GM18505 (cell line): ENCODE measurements around the gene ADAMTS12.

ENCODE experiments used
- ATAC-seq: cut with Tn5 transposase; IDR thresholded peaks from one replicate; pipeline ENCODE4 v1.9.1; 2021; ENCODE audit not compliant: unreplicated experiment
- POLR2A ChIP-seq: IDR thresholded peaks from 4 replicates; pipeline ENCODE4 v1.6.1; 2011; ENCODE audit warnings: borderline replicate concordance; ENCODE audit not compliant: insufficient read depth, insufficient read length; ENCODE audit errors: extremely low read depth

Gene ADAMTS12, protein sequence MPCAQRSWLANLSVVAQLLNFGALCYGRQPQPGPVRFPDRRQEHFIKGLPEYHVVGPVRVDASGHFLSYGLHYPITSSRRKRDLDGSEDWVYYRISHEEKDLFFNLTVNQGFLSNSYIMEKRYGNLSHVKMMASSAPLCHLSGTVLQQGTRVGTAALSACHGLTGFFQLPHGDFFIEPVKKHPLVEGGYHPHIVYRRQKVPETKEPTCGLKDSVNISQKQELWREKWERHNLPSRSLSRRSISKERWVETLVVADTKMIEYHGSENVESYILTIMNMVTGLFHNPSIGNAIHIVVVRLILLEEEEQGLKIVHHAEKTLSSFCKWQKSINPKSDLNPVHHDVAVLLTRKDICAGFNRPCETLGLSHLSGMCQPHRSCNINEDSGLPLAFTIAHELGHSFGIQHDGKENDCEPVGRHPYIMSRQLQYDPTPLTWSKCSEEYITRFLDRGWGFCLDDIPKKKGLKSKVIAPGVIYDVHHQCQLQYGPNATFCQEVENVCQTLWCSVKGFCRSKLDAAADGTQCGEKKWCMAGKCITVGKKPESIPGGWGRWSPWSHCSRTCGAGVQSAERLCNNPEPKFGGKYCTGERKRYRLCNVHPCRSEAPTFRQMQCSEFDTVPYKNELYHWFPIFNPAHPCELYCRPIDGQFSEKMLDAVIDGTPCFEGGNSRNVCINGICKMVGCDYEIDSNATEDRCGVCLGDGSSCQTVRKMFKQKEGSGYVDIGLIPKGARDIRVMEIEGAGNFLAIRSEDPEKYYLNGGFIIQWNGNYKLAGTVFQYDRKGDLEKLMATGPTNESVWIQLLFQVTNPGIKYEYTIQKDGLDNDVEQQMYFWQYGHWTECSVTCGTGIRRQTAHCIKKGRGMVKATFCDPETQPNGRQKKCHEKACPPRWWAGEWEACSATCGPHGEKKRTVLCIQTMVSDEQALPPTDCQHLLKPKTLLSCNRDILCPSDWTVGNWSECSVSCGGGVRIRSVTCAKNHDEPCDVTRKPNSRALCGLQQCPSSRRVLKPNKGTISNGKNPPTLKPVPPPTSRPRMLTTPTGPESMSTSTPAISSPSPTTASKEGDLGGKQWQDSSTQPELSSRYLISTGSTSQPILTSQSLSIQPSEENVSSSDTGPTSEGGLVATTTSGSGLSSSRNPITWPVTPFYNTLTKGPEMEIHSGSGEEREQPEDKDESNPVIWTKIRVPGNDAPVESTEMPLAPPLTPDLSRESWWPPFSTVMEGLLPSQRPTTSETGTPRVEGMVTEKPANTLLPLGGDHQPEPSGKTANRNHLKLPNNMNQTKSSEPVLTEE (N-terminal part only)

DNA sequence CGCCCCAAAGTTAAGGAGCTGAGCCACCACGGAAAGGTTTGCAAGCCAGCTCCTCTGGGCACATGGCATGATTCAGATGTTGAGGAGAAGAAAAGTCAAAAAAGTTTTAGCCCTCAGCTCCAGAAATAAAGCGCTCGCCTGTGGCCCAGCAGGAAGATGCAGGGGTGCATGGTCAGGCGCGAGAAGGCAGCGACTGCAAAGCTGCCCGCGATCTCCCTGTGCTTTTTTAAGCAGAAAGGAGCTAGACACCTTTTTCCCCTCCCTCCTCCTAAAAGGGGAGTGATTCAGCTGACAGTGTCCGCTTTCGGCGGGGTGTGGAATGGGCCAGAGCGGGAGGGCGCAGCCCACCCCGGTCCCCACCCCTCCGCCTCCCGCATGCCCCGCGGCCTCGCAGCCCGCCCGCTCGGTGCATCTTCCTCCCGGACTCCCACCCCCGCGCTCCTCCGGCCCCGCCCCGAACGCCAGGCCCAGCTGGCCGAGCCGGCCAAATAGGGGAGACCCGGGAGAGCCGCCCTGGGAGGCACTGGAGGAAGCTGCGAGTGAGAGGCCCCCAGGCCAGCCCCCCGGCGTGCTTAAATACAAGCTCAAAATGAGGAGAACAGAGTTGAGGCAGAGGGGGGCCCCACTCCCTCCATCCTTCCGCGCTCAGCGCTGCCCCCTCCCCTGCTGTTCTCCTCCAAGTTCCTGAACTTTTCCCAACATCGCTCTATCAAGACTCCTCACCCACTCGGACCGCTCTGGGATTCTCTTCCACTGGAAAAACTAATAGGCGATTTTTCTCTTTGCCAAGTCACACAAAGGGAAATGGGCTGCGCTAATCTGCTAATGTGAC lies at the start of gene ADAMTS12:
Gene ADAMTS12, minus strand, starts transcription at position 203 of the 832 bp plus-strand sequence. Its CDS starts 134 bp downstream, at position 69.
- no peak for ATAC-seq
- no peak for TF ChIP-seq POLR2A

DNA sequence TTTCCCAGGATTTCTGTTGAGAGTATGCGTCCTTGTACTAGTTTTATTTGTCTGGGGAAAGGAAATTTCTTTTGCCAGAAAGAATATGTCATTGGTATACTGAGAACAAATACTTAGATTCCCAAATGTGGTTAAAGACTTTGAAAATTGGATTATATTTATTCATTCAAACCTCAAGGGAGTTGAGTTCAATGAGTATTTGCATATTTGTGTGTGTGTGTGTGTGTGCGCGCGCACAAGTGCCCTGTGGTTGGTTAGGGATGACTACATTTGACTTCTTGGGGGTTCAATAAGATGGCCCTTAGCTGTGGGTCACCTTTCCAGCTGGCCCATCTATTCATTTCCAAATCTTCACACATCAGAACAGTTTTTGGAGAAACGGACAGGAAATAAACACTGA lies 49.3 kb upstream of the ADAMTS12 start:
- TF ChIP-seq POLR2A = no peak
- no peak for ATAC-seq

DNA sequence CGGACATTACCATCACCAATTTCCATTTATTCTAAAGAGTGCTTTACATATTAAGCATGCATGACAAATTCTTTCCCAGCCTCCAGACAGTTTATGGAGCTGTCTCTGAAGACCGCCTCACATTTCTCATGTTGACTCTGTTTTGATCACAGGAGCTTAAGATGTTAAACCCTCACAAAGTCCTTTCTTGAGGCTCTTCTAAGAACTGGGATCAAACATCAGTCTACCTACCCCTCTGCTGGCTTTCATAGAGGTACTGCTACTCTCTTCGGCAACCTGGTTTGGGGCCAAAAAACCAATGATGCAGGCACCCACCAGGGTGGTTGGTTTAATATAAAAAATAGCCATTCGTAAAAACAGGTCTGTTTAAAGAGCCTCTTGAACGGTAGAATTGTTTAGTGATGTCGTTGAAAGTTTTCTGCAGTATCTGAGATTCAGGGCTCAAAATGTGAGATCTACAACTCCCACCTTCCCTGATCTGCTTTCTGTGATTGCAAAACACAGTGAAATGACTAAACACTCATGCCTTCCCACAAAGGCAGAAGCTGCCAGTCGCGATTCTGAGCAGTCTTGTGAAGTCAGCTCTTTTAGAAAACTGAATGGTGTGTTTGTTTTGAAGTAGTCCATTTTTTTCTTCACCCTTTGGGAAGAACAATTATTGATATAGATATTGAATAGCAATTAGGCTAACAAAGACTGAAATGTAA lies 47.9 kb upstream of the ADAMTS12 start:
- TF ChIP-seq POLR2A = no peak
- no peak for ATAC-seq

DNA sequence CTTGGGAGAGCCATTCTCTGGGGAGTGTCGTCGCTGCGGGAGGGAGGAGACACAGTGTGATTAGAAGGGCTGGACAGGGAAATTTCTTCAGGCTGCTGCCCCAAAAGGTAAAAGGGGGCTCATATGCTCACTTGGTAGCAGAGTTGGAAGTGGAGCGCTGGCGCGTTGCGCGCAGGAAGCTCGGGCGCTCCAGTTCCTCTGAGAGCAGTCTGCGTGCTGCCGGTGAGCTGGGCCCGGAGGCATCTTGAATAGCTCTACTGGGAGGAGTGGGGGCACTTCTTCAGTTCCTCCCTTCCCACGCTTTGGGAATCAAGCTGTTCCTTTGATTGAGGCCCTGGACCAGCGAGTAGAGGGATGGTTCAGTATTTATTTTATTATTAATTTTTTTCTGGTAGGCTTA lies 47.1 kb upstream of the ADAMTS12 start:
- ATAC-seq = no peak
- TF ChIP-seq POLR2A = no peak

DNA sequence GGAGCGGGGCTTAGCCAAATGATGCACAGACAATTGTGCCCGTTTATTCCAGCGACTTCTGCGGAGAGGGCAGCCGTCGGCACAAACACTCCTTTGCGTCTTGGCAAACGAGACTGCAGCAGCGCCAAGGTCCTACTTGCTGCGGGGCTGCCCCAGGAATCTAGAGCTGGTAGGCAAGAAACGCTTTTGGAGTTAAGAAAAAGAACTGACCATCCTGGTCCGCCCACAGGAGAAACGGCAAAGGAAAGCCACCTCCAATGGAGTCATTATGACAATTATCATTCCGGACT lies 46.7 kb upstream of the ADAMTS12 start:
- no peak for TF ChIP-seq POLR2A
- ATAC-seq = no peak

DNA sequence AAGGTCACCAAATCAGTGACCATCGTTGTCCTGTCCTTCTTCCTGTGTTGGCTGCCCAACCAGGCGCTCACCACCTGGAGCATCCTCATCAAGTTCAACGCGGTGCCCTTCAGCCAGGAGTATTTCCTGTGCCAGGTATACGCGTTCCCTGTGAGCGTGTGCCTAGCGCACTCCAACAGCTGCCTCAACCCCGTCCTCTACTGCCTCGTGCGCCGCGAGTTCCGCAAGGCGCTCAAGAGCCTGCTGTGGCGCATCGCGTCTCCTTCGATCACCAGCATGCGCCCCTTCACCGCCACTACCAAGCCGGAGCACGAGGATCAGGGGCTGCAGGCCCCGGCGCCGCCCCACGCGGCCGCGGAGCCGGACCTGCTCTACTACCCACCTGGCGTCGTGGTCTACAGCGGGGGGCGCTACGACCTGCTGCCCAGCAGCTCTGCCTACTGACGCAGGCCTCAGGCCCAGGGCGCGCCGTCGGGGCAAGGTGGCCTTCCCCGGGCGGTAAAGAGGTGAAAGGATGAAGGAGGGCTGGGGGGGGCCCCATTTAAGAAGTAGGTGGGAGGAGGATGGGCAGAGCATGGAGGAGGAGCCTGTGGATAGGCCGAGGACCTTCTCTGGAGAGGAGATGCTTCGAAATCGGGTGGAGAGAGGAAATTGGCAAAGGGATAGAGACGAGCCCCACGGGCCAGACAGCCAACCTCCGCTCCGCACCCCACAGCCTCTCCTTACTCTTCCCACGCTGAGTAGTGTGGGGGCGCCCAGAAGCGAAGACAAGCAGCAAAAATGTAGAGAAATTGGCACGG lies 46.1 kb upstream of the ADAMTS12 start:
- no peak for TF ChIP-seq POLR2A
- ATAC-seq = no peak

DNA sequence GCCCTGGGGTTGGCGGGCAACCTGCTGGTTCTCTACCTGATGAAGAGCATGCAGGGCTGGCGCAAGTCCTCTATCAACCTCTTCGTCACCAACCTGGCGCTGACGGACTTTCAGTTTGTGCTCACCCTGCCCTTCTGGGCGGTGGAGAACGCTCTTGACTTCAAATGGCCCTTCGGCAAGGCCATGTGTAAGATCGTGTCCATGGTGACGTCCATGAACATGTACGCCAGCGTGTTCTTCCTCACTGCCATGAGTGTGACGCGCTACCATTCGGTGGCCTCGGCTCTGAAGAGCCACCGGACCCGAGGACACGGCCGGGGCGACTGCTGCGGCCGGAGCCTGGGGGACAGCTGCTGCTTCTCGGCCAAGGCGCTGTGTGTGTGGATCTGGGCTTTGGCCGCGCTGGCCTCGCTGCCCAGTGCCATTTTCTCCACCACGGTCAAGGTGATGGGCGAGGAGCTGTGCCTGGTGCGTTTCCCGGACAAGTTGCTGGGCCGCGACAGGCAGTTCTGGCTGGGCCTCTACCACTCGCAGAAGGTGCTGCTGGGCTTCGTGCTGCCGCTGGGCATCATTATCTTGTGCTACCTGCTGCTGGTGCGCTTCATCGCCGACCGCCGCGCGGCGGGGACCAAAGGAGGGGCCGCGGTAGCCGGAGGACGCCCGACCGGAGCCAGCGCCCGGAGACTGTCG lies 45.4 kb upstream of the ADAMTS12 start:
- no peak for ATAC-seq
- TF ChIP-seq POLR2A = no peak

DNA sequence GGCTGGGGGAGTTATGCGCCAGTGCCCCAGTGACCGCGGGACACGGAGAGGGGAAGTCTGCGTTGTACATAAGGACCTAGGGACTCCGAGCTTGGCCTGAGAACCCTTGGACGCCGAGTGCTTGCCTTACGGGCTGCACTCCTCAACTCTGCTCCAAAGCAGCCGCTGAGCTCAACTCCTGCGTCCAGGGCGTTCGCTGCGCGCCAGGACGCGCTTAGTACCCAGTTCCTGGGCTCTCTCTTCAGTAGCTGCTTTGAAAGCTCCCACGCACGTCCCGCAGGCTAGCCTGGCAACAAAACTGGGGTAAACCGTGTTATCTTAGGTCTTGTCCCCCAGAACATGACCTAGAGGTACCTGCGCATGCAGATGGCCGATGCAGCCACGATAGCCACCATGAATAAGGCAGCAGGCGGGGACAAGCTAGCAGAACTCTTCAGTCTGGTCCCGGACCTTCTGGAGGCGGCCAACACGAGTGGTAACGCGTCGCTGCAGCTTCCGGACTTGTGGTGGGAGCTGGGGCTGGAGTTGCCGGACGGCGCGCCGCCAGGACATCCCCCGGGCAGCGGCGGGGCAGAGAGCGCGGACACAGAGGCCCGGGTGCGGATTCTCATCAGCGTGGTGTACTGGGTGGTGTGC lies 44.7 kb upstream of the ADAMTS12 start, which contains the start of gene RXFP3:
Gene RXFP3, plus strand, starts transcription at position 6 of the 636 bp plus-strand sequence. Its CDS starts 355 bp downstream, at position 361.
- ATAC-seq = no peak
- TF ChIP-seq POLR2A = no peak

DNA sequence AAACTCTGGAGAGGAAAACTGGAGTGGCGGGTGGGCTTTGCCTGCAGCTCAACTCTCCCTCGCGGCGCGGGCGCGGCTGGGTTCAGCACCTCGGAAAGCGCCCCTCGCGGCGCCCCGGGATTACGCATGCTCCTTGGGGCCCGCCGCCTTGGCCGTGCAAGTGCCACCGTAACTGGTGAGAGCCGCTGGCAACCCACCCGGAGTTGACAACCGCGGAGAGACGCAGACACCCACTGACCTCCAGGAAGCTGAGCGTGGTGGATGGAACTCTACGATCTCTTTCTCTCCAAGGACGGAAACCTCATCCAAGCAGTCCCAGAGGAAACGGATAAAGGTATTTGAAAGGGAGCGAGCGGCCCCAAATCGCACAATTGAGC lies 44.2 kb upstream of the ADAMTS12 start:
- TF ChIP-seq POLR2A = no peak
- no peak for ATAC-seq

- no peak for TF ChIP-seq POLR2A
- peak; percentile 23 for ATAC-seq
Measured at GRCh38 chr5:33934176-33934575, 42.4 kb upstream of the ADAMTS12 start.
